HG02973 (cell line): ENCODE results near the gene ELMOD3.
"Not testable (repeated sequence)": the region's sequence is repeated elsewhere in the genome, so short reads cannot be mapped to it uniquely, and the experiment has no call there.

Experiments
- ATAC-seq: cut with Tn5 transposase; IDR thresholded peaks from one replicate; pipeline ENCODE4 v1.9.1; 2021; ENCODE audit warnings: moderate library complexity; ENCODE audit not compliant: unreplicated experiment

Gene ELMOD3

GRCh38 chr2:85371045-85371444 is 16.5 kb downstream of the ELMOD3 start:
- no peak for ATAC-seq

GRCh38 chr2:85376291-85377065 is 21.9 kb downstream of the ELMOD3 start:
- ATAC-seq: no peak

GRCh38 chr2:85377083-85377482 is 22.5 kb downstream of the ELMOD3 start:
- no peak for ATAC-seq

- no peak for ATAC-seq
These were observed 23.7 kb downstream of the ELMOD3 start for GRCh38 chr2:85378257-85378656.

- ATAC-seq: no peak
These were observed 25.5 kb downstream of the ELMOD3 start for GRCh38 chr2:85380048-85380447.

GRCh38 chr2:85383151-85383550 is 28.6 kb downstream of the ELMOD3 start:
- not testable (repeated sequence) for ATAC-seq

- ATAC-seq: no peak
These were observed 29.3 kb downstream of the ELMOD3 start for GRCh38 chr2:85383850-85384249.

GRCh38 chr2:85385746-85386145 is 31.2 kb downstream of the ELMOD3 start:
- ATAC-seq: no peak

GRCh38 chr2:85387754-85388153 is 33.2 kb downstream of the ELMOD3 start:
- ATAC-seq: no peak

- no peak for ATAC-seq
These were observed 34.4 kb downstream of the ELMOD3 start for GRCh38 chr2:85388878-85389538.

GRCh38 chr2:85390941-85391669 is 36.5 kb downstream of the ELMOD3 start:
- no peak for ATAC-seq

GRCh38 chr2:85393836-85394235 is 39.3 kb downstream of the ELMOD3 start:
- no peak for ATAC-seq

- ATAC-seq: no peak
These were observed 39.7 kb downstream of the ELMOD3 start for GRCh38 chr2:85394261-85394681.

GRCh38 chr2:85394976-85395375 is 40.4 kb downstream of the ELMOD3 start:
- ATAC-seq: no peak

GRCh38 chr2:85395912-85396475 is 41.4 kb downstream of the ELMOD3 start:
- no peak for ATAC-seq

GRCh38 chr2:85396531-85397470 is 42.2 kb downstream of the ELMOD3 start:
- no peak for ATAC-seq

GRCh38 chr2:85397925-85398331 is 43.4 kb downstream of the ELMOD3 start:
- ATAC-seq: no peak

GRCh38 chr2:85398426-85399182 is 44.0 kb downstream of the ELMOD3 start:
- ATAC-seq: no peak

GRCh38 chr2:85399183-85399455 is 44.5 kb downstream of the ELMOD3 start:
- ATAC-seq: no peak

GRCh38 chr2:85400023-85400422 is 45.5 kb downstream of the ELMOD3 start:
- no peak for ATAC-seq
